Measurements from ENCODE around the gene TTC23.

DNA sequence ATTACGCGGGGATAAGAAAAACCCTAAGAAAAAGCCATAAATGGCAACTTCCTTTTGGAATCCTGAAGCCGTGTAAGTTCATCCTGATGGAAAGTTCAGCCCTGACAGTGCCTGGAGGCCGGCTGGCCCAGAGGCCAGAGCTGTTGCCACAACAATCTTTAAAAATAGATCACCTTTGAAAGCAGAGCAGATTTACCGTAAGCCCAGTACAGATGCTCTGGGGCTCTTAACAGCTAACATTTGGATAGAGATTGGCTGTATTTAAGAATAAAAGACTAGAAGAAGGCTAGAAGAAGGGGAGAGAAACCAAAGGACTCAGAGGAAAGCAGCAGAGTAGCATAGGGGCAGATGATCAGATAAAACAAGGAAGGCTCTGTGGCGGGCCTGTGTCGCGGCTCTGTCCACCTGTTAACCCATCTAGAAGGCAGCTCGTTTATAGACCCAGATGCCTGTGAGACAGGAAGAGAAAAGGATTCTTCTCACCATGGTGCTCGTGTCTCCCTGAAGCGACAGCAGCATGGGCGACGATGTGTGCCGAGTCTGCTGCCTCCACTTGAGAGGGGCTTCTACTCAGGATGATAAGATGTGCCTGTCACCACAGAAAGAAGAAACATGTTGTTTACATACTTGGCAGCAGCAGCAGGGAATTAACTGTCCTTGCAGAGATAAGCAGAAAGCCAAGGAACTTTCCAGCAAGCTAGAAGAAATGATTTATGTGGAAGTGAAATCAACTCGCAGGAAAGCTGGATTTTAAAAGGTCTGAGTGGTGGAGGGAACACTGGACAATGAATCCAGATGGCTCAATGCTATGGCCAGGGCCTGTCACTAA lies 74.6 kb downstream of the TTC23 start:
- no peak for TF ChIP-seq POLR2A (IDR thresholded peaks at IDR 0.05; ENCODE audit: low read depth, low read length)
- TF ChIP-seq POLR2AphosphoS5 (IDR thresholded peaks at IDR 0.05; ENCODE audit: low read depth, low read length), result no peak

All from GM12892 (cell line).